GM23338 (cell line): Measurements from ENCODE around the gene PSPC1. TPM values are rescaled to one million over a fixed set of nuclear protein-coding genes. Genes with fewer than 3 reads are reported as not detected.

Source experiments
- EZH2phosphoT487 ChIP-seq: fragments of 200-600 bp; sonication (generic); IDR thresholded peaks from one replicate; pipeline ENCODE4 v1.8.1; 2018; ENCODE audit warnings: antibody characterized with exemption; ENCODE audit not compliant: unreplicated experiment
- STAT1 ChIP-seq: IDR thresholded peaks from one replicate; pipeline ENCODE4 v1.6.1; 2016; ENCODE audit warnings: antibody characterized with exemption; ENCODE audit not compliant: unreplicated experiment
- ZNF114 ChIP-seq: fragments of 250-450 bp; sonication (Bioruptor Pico); IDR thresholded peaks from 2 replicates; pipeline ENCODE4 v1.5.0; 2020; ENCODE audit warnings: mild to moderate bottlenecking, moderate library complexity
- polyA plus RNA-seq: library from polyadenylated mRNA; unstranded; fragments of >200 nt; fragmentation: Nextera tagmentation; extraction: Ambion mirVana; gene quantifications from 2 replicates; pipeline ENCODE4 v1.2.1, GENCODE V29; 2016
- total RNA-seq: library from RNA; depleted of rRNA; stranded (reverse); fragments of >200 nt; shearing (Covaris generic); gene quantifications from 2 replicates; pipeline ENCODE4 v1.2.3, GENCODE V29; 2014
- TF ChIP-seq, protein P1 (sequence below): fragments of 250-450 bp; sonication (Bioruptor Pico); IDR thresholded peaks from 2 replicates; pipeline ENCODE4 v1.5.0; 2020; ENCODE audit warnings: mild to moderate bottlenecking, moderate library complexity
- TF ChIP-seq, protein P2 (sequence below): IDR thresholded peaks from one replicate; pipeline ENCODE4 v1.6.1; 2018; ENCODE audit warnings: antibody characterized with exemption; ENCODE audit not compliant: unreplicated experiment

Gene PSPC1
- total and polyA plus RNA-seq, 2 experiments from 2014 or later = 38.2 to 80.2 TPM

DNA sequence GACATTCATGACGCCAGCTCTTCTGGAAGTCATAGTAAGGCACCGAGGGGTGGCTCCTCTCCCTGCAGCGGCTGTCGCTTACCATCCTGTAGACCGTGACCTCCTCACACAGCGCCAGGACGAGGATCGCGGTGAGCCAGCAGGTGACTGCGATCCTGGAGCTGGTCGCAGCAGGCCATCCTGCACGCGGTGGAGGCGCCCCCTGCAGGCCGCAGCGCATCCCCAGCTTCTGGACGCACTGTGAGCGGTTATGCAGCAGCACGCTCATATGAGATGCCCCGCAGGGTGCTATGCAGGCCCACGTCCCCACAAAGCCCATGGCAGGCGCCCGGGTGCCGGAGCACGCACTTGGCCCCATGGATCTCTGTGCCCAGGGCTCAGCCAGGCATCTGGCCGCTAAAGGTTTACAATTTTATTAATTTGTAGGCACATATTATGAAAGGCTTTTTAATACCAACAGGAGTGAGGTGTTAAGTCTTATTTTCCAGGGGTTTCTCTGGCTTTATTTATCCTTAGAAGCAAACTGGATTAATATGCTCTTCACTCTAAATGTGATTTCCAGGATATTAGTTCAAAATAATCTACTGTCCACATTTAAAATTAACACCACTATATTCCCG, 35.6 kb upstream of the PSPC1 start (continued):
- TF ChIP-seq, protein P1, sequence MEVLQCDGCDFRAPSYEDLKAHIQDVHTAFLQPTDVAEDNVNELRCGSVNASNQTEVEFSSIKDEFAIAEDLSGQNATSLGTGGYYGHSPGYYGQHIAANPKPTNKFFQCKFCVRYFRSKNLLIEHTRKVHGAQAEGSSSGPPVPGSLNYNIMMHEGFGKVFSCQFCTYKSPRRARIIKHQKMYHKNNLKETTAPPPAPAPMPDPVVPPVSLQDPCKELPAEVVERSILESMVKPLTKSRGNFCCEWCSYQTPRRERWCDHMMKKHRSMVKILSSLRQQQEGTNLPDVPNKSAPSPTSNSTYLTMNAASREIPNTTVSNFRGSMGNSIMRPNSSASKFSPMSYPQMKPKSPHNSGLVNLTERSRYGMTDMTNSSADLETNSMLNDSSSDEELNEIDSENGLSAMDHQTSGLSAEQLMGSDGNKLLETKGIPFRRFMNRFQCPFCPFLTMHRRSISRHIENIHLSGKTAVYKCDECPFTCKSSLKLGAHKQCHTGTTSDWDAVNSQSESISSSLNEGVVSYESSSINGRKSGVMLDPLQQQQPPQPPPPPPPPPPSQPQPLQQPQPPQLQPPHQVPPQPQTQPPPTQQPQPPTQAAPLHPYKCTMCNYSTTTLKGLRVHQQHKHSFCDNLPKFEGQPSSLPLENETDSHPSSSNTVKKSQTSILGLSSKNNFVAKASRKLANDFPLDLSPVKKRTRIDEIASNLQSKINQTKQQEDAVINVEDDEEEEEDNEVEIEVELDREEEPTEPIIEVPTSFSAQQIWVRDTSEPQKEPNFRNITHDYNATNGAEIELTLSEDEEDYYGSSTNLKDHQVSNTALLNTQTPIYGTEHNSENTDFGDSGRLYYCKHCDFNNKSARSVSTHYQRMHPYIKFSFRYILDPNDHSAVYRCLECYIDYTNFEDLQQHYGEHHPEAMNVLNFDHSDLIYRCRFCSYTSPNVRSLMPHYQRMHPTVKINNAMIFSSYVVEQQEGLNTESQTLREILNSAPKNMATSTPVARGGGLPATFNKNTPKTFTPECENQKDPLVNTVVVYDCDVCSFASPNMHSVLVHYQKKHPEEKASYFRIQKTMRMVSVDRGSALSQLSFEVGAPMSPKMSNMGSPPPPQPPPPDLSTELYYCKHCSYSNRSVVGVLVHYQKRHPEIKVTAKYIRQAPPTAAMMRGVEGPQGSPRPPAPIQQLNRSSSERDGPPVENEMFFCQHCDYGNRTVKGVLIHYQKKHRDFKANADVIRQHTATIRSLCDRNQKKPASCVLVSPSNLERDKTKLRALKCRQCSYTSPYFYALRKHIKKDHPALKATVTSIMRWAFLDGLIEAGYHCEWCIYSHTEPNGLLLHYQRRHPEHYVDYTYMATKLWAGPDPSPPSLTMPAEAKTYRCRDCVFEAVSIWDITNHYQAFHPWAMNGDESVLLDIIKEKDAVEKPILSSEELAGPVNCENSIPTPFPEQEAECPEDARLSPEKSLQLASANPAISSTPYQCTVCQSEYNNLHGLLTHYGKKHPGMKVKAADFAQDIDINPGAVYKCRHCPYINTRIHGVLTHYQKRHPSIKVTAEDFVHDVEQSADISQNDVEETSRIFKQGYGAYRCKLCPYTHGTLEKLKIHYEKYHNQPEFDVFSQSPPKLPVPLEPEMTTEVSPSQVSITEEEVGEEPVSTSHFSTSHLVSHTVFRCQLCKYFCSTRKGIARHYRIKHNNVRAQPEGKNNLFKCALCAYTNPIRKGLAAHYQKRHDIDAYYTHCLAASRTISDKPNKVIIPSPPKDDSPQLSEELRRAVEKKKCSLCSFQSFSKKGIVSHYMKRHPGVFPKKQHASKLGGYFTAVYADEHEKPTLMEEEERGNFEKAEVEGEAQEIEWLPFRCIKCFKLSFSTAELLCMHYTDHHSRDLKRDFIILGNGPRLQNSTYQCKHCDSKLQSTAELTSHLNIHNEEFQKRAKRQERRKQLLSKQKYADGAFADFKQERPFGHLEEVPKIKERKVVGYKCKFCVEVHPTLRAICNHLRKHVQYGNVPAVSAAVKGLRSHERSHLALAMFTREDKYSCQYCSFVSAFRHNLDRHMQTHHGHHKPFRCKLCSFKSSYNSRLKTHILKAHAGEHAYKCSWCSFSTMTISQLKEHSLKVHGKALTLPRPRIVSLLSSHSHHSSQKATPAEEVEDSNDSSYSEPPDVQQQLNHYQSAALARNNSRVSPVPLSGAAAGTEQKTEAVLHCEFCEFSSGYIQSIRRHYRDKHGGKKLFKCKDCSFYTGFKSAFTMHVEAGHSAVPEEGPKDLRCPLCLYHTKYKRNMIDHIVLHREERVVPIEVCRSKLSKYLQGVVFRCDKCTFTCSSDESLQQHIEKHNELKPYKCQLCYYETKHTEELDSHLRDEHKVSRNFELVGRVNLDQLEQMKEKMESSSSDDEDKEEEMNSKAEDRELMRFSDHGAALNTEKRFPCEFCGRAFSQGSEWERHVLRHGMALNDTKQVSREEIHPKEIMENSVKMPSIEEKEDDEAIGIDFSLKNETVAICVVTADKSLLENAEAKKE (CRISPR knock-in tag) = no peak
- TF ChIP-seq EZH2phosphoT487 = no peak
- no peak for TF ChIP-seq ZNF114
- no peak for TF ChIP-seq STAT1
- TF ChIP-seq, protein P2, sequence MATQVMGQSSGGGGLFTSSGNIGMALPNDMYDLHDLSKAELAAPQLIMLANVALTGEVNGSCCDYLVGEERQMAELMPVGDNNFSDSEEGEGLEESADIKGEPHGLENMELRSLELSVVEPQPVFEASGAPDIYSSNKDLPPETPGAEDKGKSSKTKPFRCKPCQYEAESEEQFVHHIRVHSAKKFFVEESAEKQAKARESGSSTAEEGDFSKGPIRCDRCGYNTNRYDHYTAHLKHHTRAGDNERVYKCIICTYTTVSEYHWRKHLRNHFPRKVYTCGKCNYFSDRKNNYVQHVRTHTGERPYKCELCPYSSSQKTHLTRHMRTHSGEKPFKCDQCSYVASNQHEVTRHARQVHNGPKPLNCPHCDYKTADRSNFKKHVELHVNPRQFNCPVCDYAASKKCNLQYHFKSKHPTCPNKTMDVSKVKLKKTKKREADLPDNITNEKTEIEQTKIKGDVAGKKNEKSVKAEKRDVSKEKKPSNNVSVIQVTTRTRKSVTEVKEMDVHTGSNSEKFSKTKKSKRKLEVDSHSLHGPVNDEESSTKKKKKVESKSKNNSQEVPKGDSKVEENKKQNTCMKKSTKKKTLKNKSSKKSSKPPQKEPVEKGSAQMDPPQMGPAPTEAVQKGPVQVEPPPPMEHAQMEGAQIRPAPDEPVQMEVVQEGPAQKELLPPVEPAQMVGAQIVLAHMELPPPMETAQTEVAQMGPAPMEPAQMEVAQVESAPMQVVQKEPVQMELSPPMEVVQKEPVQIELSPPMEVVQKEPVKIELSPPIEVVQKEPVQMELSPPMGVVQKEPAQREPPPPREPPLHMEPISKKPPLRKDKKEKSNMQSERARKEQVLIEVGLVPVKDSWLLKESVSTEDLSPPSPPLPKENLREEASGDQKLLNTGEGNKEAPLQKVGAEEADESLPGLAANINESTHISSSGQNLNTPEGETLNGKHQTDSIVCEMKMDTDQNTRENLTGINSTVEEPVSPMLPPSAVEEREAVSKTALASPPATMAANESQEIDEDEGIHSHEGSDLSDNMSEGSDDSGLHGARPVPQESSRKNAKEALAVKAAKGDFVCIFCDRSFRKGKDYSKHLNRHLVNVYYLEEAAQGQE = no peak
